Measurements from ENCODE around the gene ZNF792.
"Not testable (repeated sequence)": the region's sequence is repeated elsewhere in the genome, so short reads cannot be mapped to it uniquely, and the experiment has no call there.

Gene ZNF792

DNA sequence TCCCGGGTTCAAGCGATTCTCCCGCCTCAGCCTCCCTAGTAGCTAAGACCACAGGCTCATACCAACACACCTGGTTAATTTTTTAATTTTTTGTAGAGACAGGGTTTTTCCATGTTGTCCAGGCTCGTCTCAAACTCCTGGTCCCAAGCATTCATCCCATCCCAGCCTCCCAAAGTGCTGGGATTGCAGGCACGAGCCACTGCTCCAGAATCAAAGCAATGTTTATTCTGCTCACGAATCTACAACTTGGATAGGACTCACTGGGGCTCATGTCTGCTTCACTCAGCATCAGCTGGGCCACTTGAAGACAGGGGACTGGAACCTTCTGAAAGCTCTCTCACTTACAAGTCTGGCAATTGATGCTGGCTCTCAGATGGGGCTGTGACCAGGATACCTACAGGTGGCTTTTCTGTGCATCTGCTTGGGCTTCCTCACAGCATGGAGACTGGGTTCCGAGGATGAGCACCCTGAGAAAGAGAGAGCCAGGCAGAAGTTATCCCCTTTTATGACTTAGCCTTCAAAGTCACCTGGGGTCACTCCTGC is 8.2 kb upstream of the ZNF792 start:
- DNase-seq (ENCODE audit: low read depth in 3 of 3, low spot score in 1 of 3) = no peak

DNA sequence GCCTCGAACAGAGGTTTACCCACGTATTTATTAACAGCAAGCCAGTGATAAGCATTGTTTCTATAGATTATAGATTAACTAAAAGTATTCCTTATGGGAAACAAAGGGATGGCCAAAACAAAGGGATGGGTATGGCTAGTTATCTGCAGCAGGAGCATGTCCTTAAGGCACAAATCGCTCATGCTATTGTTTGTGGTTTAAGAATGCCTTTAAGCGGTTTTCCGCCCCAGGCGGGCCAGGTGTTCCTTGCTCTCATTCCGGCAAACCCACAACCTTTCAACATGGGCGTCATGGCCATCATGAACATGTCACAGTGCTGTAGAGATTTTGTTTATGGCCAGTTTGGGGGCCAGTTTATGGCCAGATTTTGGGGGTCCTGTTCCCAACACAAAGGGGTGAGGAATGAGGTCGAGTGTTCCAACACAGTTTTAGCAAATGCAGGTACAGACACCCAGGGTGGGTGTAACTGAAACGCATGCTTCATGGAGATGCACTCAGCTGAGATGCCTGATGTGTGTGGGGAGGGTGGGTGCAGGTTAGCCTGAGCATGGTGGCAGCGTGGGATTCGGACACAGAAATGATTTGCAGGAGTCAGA is 6.3 kb upstream of the ZNF792 start:
- DNase-seq (ENCODE audit: low read depth in 3 of 3, low spot score in 1 of 3) = not testable (repeated sequence)

DNA sequence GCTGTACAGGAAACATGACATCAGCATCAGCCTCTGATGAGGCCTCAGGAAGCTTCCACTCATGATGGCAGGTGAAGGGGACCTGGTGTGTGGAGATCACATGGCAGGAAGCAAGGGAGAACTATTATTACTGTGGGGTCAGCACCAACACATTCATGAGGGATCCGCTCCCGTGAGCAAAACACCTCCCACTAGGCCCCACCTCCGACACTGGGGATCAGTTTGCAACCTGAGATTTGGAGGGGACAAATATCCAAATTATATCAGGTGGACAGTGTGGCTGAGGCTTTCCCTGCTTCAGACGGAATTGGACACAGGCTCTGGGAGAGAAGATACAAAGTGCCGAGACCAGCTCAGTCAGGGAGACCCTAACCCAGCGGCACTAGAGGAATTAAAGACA is 5.7 kb upstream of the ZNF792 start:
- no peak for DNase-seq (ENCODE audit: low read depth in 3 of 3, low spot score in 1 of 3)

DNA sequence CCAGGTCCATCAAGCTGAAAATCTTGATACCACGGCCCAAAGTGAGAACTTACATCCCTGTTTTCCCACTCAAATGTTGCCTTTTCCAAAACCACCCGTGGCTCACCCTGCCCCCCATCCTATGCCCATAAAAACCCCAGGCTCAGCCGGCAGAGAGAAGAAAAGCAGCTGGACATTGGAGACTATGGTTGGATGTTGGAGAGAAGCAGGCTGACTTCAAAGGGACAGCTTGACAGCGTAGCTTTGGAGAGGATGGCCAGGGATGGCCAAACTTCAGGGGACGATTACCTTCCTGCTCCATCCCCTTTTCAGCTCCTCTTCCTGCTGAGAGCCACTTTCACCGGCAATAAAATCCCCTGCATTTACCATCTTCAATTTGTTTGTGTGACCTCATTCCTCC is 3.5 kb upstream of the ZNF792 start:
- no peak for DNase-seq (ENCODE audit: low read depth in 3 of 3, low spot score in 1 of 3)

DNA sequence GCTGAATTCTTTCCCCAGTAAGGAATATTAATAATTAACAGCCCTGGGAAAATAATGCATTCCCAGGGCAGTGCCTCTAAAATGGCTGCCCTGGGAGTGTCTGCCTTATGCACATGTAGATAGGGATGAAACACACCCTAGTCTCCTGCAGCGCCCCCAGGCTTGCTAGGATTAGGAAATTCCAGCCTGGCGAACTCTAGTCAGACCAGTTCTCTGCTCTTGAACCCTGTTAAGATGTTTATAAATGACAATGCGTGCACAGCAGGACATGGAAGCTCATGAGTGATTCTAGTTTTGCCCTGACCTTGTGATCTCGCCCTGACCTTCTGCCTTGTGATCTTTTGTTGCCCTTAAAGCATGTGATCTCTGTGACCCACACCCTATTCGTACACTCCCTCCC is 1.5 kb upstream of the ZNF792 start:
- DNase-seq (ENCODE audit: low read depth in 3 of 3, low spot score in 1 of 3) = not testable (repeated sequence)

DNA sequence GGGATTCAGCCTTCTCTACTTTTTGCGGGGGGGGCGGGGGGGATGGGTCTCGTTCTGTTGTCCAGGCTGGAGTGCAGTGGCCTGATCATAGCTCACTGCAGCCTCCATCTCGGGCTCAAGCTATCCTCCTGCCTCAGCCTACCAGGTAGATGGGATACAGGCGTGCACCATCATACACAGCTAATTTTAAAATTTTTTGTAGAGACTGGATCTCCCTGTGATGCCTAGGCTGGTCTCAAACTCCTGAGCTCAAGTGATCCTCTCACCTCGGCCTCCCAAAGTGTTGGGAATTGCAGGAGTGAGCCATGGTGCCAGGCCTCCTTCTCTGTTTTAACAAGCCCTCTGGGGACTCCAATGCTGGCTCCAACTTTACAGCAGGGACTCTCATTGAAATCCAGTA is 569 bp upstream of the ZNF792 start:
- no peak for DNase-seq (ENCODE audit: low read depth in 3 of 3, low spot score in 1 of 3)

DNA sequence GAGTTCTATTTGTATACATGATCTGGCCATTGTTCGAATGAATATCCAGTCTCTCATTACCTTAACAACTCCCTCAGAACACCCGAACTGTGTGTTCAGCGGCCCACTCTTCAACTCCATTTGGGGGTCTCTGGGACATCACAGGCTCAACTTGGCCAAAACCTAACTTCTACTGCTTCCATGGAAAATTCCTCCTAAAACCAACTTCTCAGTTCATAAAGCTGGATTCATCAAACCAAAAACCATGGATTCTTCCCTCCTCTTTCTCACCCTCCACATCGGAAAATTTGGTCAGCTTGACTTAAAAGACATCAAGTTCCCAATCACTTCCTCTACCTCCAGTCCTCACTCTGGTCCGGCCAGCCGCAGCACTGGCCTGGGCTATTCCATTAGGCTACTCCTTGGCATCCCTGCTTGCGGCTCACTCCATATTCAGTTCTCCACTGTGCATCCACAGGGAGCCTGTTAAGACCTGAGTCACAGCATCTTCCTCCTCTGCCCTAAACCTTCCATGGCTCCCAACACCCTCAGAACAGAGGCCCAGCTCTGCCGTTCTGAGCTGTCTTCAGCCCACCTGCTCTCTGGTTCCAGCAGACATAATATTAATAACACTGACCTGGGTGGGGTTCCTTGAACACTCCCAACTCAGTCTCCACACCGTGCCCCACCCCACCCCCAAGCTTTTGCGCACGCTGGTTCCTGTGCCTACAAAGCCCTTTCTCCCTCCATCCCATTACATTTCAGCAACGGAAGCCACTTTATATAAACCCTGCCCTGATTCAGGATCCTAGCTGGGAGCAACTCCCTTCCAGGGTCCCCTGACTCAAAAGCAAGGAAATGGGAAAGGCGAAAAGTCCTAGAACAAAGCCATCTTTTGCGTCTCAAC is 1.1 kb downstream of the ZNF792 start:
- no peak for DNase-seq (ENCODE audit: low read depth in 3 of 3, low spot score in 1 of 3)

DNA sequence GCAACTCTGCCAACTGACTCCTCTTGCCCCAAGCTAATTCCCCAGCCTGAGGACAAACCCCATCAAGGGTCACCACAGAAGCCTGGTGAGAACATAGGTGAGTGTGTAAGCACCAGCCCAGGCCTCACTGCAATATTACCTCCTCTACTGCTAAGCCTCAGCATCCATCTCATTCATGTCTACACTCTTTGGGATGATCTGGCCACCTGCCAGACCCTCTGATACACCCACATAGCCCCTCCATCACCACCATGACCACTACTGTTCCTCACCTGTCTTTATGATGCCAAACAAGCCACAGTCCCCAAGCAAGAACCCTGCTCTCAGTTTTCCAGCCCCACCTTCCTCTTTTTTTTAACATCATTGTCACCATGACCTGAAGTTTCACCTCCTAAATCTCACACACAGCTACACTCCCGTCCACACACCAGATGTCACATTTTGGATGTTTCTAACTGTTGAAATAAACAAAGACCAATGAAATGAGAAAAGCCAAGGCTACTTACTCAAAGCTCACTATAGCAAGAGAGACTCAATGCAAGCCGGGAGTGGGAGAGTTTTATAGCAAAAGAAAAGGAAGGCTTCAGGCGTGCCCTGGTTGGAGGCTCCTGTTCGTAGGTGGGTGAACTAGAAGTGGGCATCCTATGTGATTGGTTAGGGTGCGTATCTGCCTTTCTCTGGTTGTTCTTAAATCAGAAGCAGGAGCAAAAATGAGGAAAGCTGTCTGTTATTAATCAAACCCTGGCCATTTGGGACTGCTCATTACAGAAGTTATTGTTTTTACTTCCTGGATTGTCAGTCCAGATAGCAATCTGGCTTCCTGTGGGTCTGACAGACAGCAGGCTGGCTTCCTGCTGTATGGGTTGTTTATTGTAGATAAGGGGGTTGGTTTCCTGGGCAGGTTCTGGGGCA is 2.0 kb downstream of the ZNF792 start:
- no peak for DNase-seq (ENCODE audit: low read depth in 3 of 3, low spot score in 1 of 3)

DNA sequence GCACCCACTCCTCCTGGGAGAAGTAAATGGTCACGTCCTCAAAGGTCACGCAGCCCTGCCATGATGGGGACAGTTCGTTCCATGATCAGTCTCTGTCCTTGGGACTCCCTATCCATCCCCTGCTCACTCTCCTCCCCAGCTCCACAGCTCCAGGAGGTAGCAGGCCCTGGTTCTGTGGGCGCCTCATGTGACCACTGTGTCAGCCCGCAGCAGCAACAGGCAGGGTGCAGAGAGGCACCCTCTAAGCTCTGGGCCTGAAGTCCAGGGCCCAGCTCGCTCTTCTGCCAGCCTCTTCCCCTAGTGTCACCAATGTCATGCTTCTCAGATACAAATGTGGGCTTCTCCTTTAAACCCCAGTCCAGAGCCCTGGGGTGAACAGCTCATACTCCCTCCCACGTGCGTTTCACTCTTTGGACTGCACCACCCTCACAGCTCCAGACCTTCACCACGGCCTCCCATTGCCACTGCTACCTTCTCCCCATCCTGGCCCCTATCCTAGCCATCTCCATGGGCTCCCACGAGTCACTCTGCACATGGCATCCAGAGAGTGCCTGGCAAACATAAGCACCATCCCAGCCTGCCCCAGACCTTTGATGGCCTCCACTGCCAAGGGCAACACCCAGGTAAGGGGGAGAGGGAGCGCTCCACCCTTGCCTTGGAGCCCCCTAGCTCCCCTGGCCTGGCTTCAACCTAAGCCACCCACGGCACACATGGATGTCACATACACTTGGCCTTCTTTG is 2.9 kb downstream of the ZNF792 start:
- DNase-seq (ENCODE audit: low read depth in 3 of 3, low spot score in 1 of 3) = no peak

DNA sequence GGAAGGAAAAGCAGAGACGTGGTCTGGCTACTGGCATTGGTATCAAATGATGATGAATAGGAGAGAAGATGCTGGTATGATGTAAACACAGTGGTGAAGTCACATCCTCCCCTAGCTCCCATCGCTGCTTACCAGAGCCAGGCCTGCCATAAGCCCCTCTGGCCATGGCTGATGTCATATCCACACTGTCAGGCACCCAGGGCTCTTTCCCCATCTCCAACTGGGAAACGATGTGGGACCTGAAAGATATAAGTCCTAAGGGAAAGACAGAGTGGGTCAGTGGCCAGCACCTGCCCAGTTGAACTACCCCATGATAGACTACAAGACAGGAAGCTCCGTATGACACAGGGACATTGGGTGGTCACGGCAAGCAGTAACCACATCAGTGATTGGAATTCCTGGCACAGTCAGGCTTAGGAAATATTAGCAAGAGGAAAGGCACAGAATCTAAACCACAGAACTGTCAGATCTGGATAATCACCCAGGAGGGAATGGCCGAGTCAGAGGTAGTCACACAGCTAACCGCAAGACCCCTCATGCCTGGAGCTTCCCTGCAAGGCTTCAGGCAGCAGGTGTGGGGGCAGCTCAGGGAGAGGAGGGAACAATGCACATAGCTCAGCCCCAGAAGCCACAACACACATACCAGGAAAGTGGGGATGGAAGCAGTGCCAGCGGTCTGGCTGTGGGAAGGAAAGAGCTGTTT is 3.8 kb downstream of the ZNF792 start:
- no peak for DNase-seq (ENCODE audit: low read depth in 3 of 3, low spot score in 1 of 3)

DNA sequence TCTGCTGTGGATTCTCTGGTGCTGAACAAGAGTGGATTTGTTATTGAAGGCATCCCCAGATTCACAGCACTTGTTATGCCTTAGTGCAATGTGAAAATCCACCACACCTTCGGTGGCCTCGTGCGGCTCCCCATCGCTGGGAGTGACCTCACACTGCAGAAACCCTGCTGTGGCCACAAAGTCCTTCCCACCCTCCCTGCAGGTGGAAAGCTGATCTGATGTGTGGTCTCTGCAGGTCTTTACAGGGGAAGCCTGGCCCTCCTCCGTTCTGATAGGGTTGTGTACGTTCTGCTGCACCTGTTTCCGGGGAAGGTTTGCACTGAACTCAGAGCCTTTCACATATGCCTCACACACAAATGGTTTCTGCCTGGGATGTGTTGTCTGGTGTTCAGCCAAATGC is 5.0 kb downstream of the ZNF792 start:
- DNase-seq (ENCODE audit: low read depth in 3 of 3, low spot score in 1 of 3) = no peak

DNA sequence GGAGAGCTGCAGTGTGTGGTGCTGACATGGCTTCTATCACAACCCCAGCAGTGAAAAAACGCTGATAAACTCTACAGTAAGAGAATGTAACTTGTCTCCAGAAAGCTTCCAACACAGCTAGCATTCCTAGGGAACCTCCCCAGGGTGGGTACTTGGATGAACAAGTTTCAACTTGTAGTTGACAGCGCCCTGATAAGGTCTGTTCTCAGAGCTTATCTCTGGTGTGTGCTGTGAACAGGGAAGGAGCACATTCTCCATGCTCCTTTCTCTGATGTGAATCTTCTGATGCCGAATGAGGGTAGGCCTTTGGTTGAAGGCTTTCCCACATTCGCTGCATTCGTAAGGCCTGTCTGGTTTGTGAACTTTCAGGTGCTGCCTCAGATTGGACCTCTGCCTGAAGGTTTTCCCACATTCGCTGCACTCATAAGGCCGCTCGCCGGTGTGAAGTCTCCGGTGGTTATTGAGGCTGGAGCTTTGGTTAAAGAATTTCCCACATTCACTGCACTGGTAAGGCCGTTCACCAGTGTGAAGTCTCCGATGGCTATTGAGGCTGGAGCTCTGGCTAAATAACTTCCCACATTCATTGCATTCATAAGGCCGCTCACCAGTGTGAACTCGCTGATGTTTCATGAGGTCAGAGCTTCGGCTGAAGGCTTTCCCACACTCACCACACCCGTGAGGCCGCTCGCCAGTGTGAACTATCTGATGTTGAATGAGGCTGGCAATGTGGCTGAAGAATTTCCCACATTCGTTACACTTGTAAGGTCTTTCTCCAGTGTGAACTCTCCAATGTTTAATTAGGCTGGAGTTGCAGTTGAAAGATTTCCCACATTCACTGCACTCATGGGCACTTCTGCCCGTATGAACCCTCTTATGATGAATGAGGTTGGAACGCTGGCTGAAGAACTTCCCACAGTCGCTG is 5.9 kb downstream of the ZNF792 start:
- no peak for DNase-seq (ENCODE audit: low read depth in 3 of 3, low spot score in 1 of 3)

DNA sequence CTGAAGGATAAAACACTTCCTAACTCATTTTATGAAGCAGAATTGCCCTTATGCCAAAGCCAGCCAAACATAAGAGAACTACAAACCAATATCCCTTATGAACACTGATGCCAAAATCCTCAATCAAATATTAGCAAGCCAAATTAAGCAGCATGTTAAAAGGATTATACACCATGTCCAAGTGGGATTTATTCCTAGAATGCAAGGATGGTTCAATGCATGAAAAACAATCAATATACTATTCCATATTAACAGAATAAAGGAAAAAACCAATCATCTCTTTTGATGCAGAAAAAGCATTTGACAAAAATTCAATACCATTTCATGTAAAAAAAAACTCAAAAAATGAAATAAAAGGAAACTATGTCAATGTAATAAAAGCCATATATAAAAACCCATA is 10.9 kb downstream of the ZNF792 start:
- DNase-seq (ENCODE audit: low read depth in 3 of 3, low spot score in 1 of 3) = no peak

DNA sequence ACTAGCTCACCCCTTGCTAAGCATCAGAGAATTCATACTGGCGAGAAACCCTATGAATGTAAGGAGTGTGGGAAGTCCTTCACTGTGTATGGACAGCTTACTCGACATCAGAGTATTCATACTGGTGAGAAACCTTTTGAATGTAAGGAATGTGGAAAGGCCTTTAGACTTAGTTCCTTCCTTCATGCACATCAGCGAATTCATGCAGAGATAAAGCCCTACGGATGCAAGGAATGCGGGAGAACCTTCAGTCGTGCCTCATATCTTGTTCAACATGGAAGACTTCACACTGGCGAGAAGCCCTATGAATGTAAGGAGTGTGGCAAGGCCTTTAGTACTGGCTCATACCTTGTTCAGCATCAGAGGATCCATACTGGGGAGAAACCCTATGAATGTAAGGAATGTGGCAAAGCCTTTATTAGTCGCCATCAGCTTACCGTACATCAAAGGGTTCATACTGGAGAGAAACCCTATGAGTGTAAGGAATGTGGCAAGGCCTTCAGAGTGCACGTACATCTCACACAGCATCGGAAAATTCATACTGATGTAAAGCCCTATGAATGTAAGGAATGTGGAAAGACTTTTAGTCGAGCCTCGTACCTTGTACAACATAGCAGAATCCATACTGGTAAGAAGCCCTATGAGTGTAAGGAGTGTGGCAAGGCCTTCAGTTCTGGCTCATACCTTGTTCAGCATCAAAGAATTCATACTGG is 20.0 kb downstream of the ZNF792 start:
- no peak for DNase-seq (ENCODE audit: low read depth in 3 of 3, low spot score in 1 of 3)

DNA sequence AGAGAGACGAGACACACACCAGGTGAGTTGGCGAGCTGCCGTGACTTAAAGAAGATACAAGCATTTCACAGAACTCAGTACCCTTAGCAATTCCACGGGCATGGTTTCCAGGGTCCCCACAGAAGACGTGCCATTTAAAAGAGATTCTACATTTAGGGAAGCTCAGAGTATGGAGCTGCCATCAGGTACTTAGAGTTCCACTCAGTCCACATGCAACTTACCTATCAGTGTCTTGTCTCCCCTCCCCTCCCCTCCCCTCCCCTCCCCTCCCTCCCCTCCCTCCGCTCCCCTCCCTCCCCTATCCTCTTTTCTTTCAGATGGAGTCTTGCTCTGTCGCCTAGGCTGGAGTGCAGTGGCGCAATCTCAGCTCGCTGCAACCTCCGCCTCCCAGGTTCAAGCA is 25.1 kb downstream of the ZNF792 start:
- DNase-seq (ENCODE audit: low read depth in 3 of 3, low spot score in 1 of 3) = no peak

DNA sequence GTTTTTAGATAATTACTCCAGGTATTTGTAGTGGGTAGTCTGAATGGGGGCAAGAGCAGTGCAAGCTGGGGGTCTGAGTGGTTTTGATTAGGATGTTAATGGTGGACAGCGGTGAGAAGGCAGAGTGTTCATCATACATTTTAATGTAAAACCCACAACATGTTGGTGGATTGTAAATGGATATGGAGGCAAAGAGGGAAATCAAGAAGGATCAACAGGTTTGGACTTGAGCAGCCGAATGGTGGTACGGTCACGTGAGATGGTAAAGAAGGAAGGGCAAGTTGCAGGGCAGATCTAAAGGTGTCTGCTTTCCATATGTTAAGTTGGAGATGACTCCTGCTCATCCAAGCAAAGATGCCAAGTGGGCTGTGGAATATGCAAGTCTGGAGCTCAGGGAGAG is 27.8 kb downstream of the ZNF792 start:
- DNase-seq (ENCODE audit: low read depth in 3 of 3, low spot score in 1 of 3) = no peak

DNA sequence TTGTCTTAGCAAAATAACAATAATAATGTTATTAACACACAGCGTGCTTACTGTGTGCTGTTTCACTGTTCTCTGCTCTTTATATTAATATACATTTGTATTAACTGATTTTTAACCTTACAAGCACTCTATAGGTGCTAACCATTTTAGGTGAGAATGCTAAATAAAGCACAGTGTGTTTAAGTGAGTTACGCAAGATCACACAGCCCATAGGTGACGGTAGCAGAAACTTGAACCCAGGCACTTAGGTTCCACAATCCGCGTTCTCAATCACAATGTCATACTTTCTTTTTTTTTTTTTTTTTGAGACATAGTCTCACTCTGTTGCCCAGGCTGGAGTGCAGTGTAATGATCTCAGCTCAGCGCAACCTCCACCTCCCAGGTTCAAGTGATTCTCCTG is 31.5 kb downstream of the ZNF792 start:
- DNase-seq (ENCODE audit: low read depth in 3 of 3, low spot score in 1 of 3) = no peak

DNA sequence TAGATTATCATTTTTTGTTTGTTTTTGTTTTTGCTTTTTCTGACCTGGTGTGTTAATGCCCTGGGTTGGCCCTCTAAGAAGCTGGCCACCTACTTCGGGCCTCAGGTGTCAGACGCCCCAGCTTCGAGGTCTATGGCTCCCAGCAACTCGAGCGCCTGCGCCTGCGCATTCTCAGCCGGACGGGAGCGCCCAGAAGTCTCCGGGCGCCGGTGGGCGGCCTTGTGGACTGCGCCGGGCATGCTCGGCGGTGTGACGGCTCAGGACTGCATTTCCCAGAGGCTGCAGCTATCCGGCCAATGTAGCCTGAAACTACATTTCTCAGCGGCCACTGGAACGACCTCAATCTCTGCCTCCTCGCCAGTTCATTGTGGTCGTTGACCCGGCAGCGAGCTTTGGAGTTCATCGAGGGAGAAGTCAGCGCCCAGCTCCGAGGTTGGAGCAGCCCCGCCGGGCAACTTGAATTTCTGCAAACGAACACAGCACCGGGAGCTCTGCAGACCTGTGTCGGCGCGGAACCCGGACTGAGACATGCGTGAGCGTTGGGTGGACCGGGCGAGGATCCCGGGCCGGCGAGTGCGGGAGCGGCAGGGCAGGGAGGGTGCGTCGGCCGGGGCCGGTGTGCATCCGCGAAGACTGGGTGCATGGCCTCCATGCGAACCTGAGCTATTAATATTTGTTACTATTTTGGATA is 37.2 kb downstream of the ZNF792 start, which contains the start of gene ZNF30:
Gene ZNF30, plus strand, starts transcription at position 219 of the 691 bp plus-strand sequence. CDS start 3,045 bp downstream, outside the sequence.
- peak; percentile 56 to 70 (median 62) for DNase-seq (ENCODE audit: low read depth in 3 of 3, low spot score in 1 of 3)

Measured in stimulated activated CD4-positive, alpha-beta T cell treated with anti-CD3 and anti-CD28 coated beads, TNF-alpha, amount 100 ng/mL, for 1 hour (primary cell).